Stomach (tissue), 4 donors: ENCODE results near the gene NSD1.

ENCODE experiments used
- POLR2A ChIP-seq, 4 donors: fragments of 450-650 bp; IDR thresholded peaks; one replicate each; pipeline ENCODE4 v1.6.1; 2016; ENCODE audit warnings: antibody characterized with exemption in 4 of 4, control low read depth in 2 of 4, mild to moderate bottlenecking in 1 of 4, moderate library complexity in 1 of 4
- TF ChIP-seq, protein P1 (sequence below), 7 experiments: fragments of 450-650 bp in 4 of 7; fragments of 200-600 bp in 3 of 7; sonication (generic) in 3 of 7; IDR thresholded peaks; one replicate each; pipeline ENCODE4 v1.5.1; 2016 to 2019; ENCODE audit warnings: antibody characterized with exemption in 7 of 7, control low read depth in 2 of 7, mild to moderate bottlenecking in 1 of 7

DNA sequence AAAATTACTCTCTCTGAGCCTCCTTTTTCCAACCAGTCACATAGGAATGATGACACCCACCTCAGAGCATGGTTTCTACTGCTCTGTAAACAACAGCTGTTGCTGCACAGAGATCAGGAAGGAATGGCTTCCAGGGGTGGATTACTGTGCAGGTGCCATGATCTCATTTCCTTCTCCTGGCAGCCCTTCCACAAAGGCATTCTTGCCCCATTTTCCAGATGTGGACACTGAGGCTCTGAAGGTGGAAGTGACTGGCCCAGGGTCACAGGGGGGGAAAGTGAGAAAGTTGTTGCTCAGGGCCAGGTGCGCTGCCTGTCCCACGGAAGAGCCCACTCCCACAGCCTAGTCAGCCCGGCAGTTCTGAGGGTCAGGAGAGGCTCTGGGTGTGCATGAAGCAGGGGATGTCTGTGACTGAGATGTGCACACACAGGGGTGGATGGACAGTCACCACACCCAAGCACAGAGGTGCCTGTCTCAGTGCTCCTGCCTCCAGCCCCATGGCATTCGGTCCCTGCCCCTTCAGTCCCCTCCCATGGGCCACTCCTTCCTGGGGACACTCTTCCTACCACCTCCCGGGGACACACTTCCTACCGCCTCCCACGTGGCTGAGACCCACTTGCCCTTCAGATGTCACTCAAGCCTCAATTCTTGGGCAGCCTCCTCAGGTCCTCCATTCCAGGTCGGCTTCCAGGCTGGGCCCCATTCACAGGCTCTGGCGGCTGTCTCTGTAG lies 29.9 kb upstream of the NSD1 start:
- no peak for TF ChIP-seq POLR2A (IDR thresholded peaks at IDR 0.05)
- TF ChIP-seq, protein P1, sequence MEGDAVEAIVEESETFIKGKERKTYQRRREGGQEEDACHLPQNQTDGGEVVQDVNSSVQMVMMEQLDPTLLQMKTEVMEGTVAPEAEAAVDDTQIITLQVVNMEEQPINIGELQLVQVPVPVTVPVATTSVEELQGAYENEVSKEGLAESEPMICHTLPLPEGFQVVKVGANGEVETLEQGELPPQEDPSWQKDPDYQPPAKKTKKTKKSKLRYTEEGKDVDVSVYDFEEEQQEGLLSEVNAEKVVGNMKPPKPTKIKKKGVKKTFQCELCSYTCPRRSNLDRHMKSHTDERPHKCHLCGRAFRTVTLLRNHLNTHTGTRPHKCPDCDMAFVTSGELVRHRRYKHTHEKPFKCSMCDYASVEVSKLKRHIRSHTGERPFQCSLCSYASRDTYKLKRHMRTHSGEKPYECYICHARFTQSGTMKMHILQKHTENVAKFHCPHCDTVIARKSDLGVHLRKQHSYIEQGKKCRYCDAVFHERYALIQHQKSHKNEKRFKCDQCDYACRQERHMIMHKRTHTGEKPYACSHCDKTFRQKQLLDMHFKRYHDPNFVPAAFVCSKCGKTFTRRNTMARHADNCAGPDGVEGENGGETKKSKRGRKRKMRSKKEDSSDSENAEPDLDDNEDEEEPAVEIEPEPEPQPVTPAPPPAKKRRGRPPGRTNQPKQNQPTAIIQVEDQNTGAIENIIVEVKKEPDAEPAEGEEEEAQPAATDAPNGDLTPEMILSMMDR (IDR thresholded peaks at IDR 0.05): no peak
